ENCODE measurements around the gene NLRC3.

- TF ChIP-seq SUZ12 (IDR thresholded peaks at IDR 0.05; ENCODE audit: extremely low read depth, insufficient read depth, insufficient read length) (no peak), YY1 (IDR thresholded peaks at IDR 0.05; ENCODE audit: insufficient read depth, insufficient read length) (no peak), ZNF274 (IDR thresholded peaks at IDR 0.05; ENCODE audit: low read depth, low read length) (no peak)
These were observed 29.2 kb upstream of the NLRC3 start for GRCh38 chr16:3606441-3606840.
